NCI-H2029 treated with DMSO at 0.1 percent for 48 hours (cell line): ENCODE data around the gene RND3.

Source experiments
- DNase-seq: peaks from one replicate; lab custom pipeline; 2025; lab: John Stamatoyannopoulos, UW

Gene RND3

DNA sequence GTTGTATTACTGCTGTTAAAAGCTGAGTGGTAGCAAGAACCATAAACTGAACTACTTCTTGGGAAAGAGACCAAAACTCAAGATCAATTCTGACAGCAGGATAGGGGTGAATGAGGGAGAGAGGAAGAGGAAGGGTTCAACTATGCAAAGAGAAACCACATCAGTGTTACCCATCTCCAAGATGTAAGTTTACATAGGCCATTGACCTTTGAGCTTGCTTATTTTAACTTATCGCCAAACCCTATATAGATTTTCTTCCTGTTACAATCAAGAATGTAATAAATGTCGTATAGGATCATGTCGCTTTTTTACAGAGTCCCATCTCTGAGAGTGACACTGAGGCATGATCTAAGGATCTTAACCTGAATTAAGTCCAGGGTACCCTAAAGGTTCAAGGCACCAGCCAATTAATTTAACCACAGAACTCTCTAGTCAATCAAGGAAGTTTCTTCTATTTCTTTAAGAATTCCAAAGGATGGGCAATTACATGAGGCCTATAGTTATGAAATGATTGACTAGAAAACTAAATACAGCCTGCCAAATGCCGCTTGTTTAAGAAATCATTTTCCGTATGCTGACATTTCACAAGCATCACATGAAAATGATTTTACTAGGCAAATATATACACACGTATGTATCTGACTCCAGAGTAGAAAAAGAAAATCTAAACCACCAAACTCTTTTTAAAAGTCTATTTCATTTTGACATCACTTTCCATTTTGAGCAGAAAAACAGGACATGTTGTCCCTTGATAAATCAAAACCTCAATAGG, 11.8 kb downstream of the RND3 start:
- no peak for DNase-seq

DNA sequence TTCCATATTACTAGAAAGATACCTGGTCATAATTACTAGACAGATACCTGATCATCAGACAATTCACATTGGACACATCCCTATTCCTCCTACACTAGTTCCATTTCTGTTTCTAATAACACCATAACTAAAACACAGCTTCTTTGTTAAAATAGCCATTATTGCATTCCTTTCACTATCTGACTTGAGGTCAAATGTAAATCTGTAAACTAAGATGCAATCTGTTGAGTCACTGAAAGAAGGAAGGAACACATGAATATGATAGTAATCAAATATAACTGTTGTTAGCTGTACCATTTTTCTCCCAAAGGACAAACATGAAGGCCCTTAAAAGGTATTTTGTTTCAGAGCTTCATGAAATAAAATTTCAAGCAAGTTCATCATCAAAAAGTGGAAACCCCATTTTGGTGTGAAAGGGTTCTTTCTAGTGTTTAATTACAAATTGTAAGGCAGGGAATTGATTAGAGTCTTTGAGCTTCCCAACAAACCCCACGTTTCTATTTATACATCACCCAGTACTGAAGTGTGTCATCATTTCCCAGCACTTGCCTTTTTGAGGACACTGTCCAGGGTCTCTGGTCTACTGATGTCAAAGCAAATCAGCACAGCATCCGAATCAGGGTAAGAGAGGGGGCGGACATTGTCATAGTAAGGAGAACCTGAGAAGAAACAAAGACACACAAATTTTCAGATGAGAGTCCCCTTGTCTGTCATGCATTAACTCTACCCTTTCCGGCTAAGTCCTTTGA, 13.0 kb downstream of the RND3 start:
- DNase-seq = no peak

DNA sequence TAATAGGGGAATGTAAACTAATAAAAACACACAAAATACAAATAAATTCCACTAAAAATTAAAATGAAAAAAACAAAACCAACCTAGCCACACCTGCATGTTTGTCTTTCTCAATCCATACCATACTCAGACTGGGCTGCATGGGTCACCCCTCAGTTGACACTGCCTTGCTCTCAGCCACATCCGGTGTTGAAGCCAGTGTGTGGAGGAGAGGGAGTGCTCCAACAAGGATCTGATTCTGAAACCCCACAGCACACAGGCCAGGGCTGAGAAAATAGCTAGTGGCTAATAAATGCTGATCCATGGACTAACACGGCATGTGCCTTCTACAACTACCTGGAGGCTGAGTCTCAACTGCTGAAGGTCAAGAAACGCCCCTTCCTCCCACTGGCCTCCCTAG, 13.7 kb downstream of the RND3 start:
- no peak for DNase-seq

DNA sequence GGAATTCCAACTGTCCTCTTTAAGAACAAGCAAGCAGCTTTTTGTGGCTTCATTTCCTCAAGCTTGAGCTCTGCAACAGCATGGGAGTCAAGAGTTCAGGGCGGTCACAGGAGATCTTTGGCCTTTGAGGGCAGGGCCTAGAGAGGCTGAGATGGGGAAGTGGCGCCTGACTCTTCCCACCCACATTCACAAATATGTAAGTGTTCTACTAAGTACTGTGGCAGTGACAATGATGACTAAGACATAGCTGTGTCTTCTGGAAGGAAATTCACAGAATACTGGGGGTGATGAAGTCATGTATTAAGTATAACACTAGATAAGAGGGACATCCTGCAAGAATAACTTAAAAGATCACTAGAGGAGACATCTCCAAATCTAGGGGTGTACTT, 15.0 kb downstream of the RND3 start:
- DNase-seq = no peak

DNA sequence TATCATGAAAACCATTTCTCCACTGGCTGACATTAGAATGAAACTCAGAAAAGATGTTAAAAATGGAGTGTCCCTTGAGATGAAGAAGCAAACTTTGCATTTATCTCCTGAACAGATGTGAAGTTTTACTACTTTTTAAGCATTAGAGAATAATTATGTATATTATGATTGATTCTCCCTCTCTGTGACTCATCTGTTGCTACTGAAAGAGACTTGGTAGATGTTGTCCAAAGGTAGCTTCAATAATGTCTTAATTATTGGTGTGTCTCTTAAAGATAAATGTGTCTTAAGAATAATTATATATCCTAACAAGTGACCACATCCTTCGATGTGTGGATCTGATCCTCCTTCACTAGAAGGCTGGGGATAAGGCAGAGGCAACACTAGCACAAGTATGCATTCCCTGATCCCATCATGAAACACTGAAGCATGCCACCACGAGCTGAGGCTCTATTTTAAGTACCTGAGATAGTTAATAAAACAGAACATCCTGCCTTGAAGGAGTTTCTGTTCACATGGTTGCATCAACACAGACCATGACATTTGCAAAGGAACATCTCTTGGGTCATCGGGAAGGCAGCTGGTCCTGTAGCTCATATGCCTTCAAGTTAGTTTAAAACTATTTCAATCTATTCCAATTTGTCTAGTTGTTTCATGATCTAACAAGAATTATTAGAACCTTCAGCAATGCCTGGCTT, 15.5 kb downstream of the RND3 start:
- no peak for DNase-seq

DNA sequence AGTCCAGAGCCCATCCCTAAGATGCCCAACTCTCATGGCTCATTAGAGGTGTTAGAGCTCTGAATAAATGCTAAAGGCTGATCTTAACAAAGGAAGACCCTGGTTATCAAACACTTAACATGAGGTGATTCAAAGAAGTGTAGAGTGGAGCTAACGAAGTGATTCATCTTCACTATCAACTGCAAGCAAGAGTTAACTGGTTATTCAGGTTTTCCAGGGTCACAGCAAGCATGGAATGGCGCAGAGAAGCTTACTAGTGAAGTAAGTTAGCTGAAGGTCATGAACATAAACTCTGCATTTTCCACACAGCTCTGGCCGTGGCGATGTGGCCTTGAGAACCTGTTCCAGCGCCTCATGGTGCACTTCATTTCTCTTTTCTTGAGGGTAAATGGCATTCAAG, 17.0 kb downstream of the RND3 start:
- no peak for DNase-seq

DNA sequence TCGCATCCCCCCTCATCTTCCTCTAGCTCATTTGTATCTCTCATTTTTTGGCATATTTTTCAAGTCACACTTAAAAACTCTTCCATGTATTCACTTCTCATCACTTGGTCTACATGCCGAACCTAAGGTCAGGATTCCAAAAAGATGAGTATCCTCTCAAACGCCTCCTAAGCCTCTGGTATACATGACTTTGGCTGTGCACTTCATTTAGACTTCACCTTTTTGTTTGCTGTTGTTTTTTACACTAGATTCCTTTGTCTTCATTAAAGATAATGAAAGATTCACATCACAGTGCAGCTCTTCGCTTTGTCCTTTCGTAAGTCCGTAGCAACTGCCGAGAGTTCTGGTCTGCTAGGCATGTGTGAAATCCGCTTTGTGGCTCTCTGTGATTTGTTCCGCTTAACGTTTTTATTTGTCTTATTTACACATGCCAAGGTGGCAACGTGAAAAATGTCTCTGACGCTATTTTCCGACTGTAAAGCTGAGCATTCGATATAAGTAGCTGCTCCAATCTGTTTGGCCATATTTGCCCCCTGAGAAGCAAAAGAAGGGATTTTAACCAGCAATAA, 17.7 kb downstream of the RND3 start:
- no peak for DNase-seq

DNA sequence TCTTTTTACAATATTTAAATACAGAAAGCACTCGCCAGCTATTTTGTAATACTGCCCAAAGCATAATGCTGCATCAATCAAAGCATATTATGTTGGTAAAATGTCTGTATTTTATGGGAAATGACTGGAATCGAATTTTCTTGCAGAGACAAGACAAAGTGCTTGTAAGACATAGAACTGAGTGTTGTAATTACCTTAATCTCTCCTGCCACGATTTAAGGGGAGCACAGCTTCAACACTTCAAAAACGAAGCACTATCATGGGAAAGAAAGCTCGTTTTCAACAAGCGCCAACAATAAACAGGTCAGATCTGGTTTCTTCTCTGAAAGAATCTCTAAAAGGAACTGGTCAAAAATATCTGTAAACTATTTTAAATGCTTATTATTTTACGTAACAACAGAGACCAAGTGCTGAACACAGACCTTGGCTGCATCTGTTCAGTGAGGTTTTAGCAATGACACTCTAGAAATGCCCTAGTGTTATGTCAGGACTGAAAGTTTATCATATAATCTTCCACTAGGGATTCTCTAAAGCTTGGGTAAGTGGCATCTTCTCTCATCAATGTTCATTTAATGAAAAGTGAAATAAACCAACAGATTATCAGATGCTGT, 19.0 kb downstream of the RND3 start:
- DNase-seq = no peak

DNA sequence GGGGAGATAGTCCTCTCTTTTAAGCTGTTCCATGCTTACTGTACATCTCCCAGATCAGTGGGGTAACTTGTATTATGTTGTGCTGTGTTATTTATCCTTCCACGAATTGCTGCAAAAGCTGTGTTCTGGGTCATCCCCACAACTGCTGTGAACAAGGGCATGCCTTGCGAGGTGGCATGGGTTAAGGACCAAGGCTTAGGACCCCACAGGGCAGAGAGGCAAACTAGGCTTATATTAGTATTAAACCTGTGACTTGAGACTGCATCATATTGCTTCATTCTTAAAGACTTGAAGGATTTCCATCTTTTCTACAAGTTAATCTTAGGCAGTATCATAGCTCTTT, 19.9 kb downstream of the RND3 start:
- no peak for DNase-seq

DNA sequence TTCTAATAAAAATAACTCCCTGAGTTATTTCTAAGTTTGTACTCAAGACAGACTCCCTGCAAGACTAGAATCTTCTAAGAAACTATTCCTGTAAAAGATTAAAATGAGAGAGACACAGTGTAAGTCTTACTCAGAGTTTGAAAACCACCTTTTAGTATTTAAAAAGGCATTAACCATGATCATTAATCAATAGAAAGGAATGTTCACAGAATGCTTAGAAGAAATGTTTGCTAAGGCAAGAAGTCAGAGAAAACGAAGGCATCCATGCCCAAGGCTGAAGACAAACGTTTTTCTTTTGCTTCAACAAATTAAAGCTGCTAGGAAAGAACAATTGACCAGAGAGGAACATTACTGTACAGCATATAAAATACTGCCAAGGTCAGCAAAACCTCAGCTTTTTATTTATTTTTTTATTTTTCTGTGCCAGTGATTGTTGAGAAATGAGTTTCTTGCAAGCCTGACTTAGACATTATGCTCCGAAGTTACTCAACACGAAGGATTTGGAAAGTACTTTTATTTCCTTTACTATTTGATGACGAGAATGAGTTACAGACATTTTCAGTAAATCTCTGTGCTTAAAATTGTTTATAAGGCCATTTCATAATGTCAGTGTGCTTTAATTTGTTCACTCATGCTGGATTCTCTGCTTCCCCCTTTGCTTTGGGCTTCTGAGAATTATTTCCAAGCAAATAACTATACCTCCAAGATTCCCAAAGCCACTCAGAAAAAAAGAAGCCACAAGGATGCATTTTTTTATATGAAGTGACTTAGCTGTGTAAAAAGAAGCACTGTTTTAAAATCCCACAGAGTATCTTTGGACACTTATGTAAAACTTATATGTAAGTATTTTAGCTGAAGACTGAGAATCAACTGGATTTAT, 20.5 kb downstream of the RND3 start:
- no peak for DNase-seq

DNA sequence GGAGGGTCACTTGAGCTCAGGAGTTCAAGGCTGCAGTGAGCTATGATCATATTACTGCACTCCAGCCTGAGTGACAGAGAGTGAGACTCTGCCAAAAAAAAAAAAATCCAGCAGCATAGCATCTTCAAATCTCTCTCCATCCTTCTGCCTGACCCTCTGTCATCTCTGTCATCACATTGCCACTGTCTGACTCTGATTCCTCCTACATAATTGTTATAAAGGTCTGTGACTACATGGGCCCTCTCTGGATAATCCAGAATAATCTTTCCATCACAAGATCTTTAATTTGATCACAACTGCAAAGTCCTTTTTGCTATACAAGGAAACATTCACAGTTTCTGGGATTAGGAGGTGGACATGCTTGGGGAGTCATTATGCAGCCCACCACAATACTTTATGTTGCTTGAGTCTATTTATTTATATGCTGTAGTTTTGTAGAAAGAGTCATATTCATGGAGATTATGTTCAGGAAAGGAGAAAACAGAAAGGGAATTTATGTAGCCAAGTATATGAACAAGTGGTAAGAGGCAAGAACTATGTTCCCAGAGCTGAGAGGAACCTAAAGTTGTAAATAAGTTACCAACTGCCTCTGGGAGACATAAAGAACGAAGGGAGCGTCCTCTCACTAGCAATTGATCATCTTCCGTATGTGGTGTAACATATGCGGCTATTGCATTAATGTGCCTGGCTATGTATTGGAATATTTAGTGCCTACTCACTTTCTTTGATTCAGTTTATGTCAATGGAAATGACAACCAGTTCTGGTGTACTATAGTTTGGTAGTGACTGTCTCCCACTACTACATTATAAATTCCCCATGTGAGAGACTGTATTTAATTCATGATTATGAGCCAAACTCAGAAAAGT, 21.5 kb downstream of the RND3 start:
- no peak for DNase-seq

DNA sequence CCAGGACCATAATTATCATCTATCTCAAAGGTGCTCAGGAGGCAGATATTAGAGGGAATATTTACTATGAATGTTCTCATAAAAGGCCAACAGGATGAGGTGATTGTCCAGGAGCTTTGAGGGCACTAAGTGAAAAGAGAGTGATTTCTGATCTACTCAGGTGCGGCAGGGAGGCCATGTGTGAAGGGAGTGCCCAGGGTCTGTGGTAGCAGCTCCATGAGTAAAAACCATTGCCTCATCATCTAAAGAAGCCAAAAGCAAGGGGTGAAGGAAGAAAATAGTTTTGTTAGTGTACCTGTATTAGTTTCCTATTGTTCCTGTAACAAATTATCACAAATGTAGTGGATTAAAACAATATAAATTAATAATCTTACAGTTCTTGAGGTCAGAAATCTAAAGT, 22.5 kb downstream of the RND3 start:
- no peak for DNase-seq

DNA sequence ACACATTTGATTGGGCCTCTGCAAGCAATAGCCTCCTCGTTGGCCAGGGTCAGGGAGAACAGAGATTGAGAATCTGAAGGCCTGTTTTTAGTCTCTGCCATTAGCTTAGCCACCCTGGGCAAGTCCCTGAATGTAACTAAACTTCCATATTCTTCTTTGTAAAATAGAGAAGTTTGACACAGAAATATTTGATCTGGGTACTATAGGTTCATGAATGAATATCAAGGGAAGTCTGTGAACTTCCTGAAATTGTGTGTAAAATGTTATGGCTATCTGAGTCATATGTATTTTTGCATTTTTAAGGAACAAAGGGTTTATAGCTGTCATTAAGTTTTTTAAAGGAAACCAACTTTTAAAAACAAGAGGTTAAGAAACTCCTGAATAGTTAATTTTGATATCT, 23.2 kb downstream of the RND3 start:
- no peak for DNase-seq

DNA sequence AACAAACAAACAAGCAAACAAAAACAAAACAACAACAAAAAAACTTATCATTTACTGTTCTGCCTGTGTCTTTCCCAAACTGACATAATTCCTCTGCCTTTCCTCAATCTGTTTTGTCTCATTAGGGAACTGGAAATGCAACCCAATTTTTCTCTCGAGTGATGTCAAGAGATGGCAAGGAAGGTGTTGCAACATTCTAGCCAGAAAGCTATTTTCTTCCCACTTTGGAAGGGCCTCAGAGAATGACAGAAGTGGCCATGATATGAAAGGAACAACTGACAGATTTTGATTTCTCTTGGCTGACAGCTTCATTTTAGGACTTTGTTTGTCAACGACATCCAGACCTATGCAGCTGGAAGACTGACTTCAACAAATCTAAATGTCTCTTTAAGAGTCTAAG, 24.7 kb downstream of the RND3 start:
- DNase-seq = no peak

DNA sequence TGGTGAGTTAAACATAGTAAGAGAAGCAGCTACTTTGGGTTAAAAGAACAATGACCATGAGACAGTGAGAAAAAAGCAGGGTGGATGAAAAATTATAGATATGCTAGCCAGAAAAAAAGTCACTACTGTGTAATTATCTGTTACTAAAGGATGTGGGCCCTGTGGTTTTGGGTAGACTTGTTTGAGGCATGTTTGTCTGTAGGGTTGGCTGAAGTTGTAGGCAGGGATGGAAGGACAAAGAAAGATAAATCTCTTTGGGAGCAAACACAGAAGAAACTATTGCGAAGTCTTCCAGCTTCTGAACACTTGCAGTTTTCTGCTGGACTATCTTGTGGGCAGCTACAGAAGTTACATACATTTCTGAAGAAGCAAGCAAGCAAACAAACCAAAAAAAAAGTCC, 28.2 kb downstream of the RND3 start:
- DNase-seq = no peak

DNA sequence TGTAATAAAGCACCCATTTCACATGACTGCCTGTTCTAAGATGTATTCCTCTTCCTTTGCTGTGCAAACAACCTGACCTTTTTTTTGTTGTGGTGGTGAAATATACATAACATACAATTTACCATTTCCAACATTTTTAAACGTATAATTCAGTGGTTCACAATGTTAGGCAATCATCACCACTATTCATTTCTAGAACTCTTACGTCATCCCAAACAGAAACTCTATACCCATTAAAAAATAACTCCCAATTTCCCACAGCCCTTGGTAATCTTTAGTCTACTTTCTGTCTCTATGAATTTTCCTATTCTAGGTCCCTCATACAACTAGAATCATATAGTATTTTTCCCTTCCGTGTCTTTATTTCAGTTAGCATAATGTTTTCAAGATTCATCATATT, 36.7 kb downstream of the RND3 start:
- no peak for DNase-seq

DNA sequence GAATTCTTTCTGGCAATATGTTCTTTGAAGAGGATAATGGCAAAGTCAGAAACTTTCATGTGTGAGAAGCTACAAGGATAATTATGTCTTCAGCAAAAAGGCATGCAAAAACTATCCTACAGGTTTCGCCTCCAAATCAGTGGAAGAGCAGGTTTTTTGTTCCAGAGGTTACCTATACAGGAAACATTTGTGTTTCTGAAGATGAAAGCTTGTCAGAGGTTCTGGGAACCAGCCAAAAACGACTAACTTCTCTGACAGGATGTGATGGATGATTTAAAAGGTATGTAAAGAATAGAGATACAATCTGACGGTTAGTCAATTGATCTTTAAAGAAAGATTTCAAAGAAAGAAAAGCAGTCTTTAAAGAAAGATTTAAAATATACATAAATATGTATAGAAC, 37.6 kb downstream of the RND3 start:
- DNase-seq = no peak

DNA sequence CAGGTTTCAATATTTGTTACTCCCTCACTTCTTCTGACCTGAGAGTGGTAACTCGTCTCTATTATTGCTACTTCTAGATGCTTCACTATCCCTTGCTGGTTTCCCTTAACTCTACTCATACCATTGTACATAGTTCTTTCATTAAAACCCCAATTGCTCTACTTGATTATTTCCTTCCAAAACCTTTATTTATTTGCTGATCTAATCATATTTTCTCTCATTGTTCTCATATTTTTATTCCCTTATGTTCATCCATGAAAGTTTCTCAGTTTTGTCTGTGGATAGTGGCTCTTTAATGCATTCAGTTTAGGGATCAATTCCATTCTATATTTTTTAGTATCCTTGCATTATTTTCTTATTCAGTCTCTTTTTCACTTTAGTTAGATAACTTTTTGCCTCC, 42.1 kb downstream of the RND3 start:
- DNase-seq = no peak

DNA sequence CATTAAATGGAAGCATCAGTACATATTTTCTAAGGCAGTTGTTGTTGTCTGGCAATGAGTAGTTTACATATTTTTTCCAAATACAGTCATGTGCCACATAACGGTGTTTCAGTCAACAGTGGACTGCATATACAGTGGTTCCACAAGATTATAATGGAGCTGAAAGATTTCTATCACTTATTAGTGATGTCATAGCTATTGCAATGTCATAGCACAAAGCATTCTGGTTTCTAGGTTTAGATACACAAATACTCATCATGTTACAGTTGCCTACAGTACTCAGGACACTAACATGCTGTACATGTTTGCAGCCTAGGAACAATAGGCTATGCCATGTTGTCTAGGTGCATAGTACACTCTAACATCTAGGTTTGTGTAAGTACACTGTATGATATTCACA, 45.0 kb downstream of the RND3 start:
- DNase-seq = no peak

DNA sequence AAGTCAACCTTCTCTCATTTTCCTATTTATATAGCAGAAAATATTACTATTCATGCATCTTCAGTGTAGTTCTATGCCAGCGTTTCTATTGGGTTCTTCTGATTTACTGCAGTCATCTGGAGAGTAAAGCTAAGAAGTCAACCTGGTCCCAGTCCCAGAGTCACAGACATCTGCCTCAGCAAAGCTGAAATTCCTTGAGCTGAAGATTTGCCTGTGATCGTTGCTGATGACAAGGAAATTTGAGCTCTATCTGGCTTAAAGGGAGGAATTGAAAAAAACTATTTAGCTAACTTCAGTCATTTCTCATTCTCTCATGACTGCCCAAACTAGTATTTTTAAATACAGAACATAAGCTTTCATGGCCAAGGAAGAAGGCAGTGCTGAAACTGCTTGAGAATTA, 45.7 kb downstream of the RND3 start:
- DNase-seq = no peak

DNA sequence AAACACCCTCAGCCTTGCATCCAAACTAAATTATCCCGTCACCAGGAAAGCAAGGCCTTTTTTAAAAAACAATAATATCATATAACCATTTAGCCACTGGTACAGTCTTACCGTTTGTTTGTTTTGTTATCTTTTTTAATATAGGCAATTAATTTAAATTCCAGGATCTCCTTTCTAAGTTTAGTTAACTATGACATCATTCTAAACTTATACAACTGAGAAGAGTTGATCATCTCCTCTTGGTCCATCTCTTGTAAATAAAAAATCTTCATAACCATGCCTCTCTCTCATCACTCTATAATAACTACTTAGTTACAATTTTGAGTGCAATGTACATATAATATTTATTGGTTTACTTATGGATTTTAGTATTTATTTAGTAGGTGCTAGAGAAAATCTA, 46.2 kb downstream of the RND3 start:
- DNase-seq = no peak
